ENCODE measurements around the gene GUCA1A.
A peak's percentile ranks its signal among the peaks of the same experiment; 100 is the strongest.
"Not testable (repeated sequence)": the region's sequence is repeated elsewhere in the genome, so short reads cannot be mapped to it uniquely, and the experiment has no call there.

Gene GUCA1A

DNA sequence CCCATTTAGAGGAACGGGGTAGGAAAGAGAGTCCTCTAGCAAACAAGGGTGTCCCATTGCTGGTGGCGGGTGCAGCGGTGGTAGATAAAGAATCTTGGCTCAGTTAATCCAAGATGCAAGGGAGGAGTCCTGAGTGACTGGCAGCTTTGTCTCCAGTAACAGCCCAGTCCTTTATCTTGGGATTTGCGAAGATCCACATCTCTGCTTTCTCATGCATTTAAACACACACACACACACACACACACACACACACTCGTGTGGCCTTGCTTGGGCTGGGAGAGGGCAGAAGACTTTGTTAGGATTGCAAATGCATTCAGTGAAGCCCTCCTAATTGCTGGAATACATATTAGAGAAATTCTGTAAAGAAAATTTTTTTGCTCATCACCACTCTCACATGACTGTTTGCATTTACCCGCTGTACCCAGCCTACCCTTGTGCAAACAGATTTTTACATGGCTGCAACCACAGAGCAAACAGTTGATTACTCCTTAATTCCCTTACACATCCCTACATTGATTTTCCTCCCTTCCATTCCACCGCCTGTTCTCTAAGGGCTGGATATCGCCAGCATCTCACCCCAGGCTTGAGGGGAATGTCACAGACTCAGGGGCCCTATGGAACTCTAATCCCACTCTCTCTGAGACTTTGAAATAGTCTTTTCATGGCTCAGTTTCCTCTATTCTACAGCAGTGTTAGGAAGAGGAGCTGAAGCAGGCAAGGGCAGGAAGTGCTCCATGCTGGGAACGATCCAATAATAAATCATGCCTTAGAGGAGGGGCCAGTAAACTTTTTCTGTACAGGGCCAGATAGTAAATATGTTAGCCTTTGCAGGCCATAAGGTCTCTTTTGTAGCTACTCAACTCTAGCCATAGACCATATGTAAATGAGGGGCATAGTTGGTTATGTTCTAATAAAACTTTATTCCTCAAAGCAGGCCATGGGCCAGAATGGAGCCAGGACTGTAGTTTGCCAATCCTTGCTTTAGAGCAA lies 34.2 kb upstream of the GUCA1A start:
- Mint-ChIP-seq H3K9me3 (no peaks in the 10 kb centered on the region), H3K4me3 (no peak overlapping the region), H3K4me1 (ENCODE audit: low read depth) (peaks cover 16% of the 10 kb centered on the region), H3K27ac (no peak overlapping the region), H3K27me3 (peaks cover 37% of the 10 kb centered on the region), H3K36me3 (ENCODE audit: low read depth) (no peaks in the 10 kb centered on the region)
- no peak for DNase-seq

DNA sequence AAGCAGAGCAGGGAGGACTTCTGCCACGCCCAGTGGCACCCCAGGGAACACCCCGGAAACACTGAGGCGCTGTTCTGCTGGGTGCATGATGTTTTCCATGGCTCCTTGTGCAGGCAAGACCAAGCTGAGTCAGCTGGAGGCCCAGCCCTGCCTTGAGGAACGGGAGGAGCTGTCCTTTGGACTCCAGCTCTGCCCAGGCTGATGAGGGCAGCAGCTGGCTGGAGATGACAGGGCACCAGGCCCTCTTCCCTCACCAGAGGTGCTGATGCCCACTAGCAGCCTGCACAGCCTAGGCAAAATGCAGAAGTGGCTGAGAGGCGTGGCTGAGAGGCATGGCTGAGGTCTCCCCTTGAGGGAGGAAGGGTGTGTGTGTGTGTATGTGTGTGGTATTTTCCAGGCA lies 33.1 kb upstream of the GUCA1A start:
- Mint-ChIP-seq H3K4me3 (no peak overlapping the region), H3K9me3 (no peaks in the 10 kb centered on the region), H3K4me1 (ENCODE audit: low read depth) (peaks cover 16% of the 10 kb centered on the region), H3K36me3 (ENCODE audit: low read depth) (no peaks in the 10 kb centered on the region), H3K27me3 (peaks cover 41% of the 10 kb centered on the region), H3K27ac (no peak overlapping the region)
- DNase-seq = no peak

DNA sequence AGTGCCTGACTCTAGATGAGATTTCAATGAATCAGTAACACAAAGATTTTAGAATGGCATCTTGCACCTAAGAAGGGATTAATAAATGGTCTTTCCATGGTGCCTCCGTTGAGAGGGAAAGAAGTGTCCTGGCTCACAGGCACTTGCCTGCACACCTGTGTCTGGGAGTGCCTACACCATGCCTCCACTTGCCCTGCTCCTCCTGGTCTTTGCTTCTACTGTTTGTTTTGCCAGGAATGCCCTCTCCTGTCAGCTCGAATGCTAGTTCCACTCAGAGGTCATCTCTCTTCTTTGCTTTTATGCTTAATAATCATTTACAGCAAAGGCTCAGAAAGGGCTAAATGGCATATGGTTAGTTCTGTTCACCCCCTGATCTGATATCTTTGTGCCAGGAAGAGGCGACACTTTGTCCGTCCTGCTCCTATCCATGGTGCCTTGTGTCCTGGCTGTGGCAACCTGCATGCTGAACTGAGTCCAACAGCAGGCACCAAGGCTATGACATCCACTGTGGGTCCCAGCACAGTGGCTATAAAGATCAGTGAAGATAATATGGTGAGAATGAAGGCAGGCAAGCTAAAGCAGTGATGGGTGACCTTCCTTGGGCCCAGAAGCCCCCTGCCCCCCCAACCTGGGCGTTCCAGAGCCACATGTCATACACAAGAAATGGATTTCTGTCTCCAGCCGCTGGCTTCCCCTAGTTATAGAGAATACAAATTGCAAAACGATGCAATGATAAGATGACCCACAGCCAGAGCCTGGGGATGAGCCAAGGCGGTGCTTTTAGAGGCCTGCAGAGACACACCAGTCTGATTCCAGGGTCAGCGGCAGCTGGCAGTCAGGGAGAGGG lies 32.2 kb upstream of the GUCA1A start:
- Mint-ChIP-seq H3K9me3 (no peaks in the 10 kb centered on the region), H3K36me3 (ENCODE audit: low read depth) (no peaks in the 10 kb centered on the region), H3K4me3 (no peak overlapping the region), H3K4me1 (ENCODE audit: low read depth) (peaks cover 16% of the 10 kb centered on the region), H3K27me3 (peaks cover 46% of the 10 kb centered on the region), H3K27ac (no peak overlapping the region)
- DNase-seq = no peak

DNA sequence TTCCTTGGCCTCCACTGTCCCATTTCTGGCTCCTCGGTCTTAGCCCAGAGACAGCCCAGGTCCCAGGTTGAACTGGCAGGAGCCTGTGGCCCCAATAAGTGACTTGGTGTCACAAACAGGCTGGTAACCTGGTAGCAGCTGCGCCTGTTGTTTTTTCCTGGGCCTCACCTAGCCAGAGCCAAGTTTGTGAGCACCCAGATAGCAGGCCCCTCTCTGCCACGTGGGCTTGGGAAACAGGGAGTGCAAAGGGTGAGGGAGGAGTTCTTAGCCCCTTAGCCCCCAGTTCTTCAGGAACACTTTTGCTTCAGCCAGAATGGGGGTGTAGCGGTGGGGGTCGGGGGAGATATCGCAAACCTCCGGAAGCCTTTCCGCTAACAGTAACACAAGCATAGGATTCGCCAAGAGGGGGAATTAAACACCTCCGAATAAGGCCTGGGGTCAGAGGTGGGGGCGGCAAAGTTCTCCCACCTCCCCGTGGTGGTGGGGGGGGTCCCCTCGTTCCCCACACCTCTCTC lies 31.5 kb upstream of the GUCA1A start:
- Mint-ChIP-seq H3K4me3 (no peak overlapping the region), H3K27ac (no peak overlapping the region), H3K4me1 (ENCODE audit: low read depth) (peaks cover 12% of the 10 kb centered on the region), H3K9me3 (no peaks in the 10 kb centered on the region), H3K27me3 (peaks cover 46% of the 10 kb centered on the region), H3K36me3 (ENCODE audit: low read depth) (no peaks in the 10 kb centered on the region)
- DNase-seq = no peak

DNA sequence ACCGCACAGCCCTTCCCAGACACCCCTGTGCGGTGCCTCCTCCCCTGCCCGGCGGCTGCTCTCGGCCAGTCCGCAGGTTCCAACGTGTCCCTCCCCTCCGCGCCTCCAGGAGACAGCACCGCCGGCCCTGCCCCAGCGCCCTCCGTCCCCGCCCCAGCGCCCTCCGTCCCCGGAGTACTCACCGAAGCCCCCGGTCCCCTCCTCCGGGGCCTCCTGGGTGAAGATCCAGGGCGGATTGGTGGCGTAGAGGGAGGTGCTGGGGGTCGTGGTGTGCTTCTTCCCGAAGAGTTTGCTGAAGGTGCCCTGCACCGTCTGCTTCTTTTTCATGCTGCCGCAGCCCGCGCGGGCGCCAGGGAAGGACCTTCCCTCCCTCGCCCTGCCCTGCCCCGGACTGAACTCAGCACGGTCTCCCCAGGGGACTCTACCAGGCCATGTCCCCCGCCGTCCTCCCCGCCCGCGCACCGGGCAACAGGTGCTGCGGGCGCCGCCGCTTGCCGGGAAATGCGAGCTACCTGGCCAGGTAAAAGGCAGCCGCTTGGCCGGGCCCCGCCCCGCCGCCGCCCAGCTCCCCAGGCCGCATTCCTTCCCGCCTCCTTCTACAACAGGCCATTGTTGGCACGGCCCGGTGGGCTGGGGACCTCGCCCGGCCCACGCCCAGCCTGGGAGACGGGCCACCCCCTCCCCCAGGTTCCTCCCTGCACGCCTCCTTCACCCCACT lies 30.9 kb upstream of the GUCA1A start, which contains the start of gene C6orf132:
C6orf132 (minus strand) TSS at position 503 of the 718 bp plus-strand sequence; CDS start at position 327, 176 bp downstream.
- no peak for DNase-seq
- H3K27ac Mint-ChIP-seq = no peak within 1 kb of the TSS
- peak within 1 kb of the TSS; percentile 56 for H3K4me3 Mint-ChIP-seq
- H3K4me1 Mint-ChIP-seq (ENCODE audit: low read depth) = peaks cover 6% of the 10 kb centered on the region
- no peaks in the 10 kb centered on the region for H3K9me3 Mint-ChIP-seq
- H3K36me3 Mint-ChIP-seq (ENCODE audit: low read depth) = no peaks in the 10 kb centered on the region
- H3K27me3 Mint-ChIP-seq = peaks cover 46% of the 10 kb centered on the region

- Mint-ChIP-seq H3K9me3 (no peaks in the 10 kb centered on the region), H3K4me1 (ENCODE audit: low read depth) (peaks cover 3% of the 10 kb centered on the region), H3K36me3 (ENCODE audit: low read depth) (no peaks in the 10 kb centered on the region), H3K27ac (no peak overlapping the region), H3K4me3 (no peak overlapping the region), H3K27me3 (peaks cover 22% of the 10 kb centered on the region)
- no peak for DNase-seq
These were observed 26.0 kb upstream of the GUCA1A start for GRCh38 chr6:42147138-42147562.

DNA sequence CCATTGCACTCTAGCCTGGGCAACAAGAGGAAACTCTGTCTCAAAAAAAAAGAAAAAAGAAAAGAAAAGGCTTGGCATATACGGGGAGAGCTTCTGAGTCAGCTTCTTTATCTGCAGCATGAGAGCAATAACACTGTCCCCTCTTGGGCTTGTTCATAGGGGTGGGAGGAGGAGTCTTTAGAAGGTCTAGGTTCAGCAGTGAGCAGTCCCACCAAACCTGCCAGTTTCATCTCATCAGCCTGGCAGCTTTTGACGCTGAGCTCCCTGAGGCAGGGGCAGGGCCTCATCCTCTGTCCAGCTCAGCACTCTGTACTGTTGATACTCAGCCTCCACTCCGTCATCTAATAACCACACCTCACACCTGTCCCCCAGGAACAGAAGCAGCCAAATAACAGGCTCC lies 25.1 kb upstream of the GUCA1A start:
- Mint-ChIP-seq H3K27me3 (peaks cover 17% of the 10 kb centered on the region), H3K9me3 (no peaks in the 10 kb centered on the region), H3K27ac (no peak overlapping the region), H3K4me3 (no peak overlapping the region), H3K36me3 (ENCODE audit: low read depth) (no peaks in the 10 kb centered on the region), H3K4me1 (ENCODE audit: low read depth) (no peaks in the 10 kb centered on the region)
- no peak for DNase-seq

DNA sequence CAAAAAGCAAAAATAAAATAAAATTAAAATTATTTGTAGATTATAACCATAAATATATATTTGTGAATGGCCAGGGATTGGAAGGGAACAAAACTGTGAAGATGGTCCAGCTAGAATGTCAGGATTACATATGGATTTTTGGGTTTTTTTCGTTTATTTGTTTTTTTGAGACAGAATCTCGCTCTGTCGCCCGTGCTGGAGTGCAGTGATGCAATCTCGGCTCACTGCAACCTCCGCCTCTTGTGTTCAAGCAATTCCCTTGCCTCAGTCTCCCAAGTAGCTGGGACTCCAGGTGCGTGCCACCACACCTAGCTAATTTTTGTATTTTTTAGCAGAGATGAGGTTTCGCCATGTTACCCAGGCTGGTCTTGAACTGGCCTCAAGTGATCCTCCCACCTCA lies 22.9 kb upstream of the GUCA1A start:
- Mint-ChIP-seq H3K27ac (no peak overlapping the region), H3K4me3 (no peak overlapping the region), H3K36me3 (ENCODE audit: low read depth) (no peaks in the 10 kb centered on the region), H3K27me3 (peaks cover 4% of the 10 kb centered on the region), H3K4me1 (ENCODE audit: low read depth) (no peaks in the 10 kb centered on the region), H3K9me3 (no peaks in the 10 kb centered on the region)
- no peak for DNase-seq

DNA sequence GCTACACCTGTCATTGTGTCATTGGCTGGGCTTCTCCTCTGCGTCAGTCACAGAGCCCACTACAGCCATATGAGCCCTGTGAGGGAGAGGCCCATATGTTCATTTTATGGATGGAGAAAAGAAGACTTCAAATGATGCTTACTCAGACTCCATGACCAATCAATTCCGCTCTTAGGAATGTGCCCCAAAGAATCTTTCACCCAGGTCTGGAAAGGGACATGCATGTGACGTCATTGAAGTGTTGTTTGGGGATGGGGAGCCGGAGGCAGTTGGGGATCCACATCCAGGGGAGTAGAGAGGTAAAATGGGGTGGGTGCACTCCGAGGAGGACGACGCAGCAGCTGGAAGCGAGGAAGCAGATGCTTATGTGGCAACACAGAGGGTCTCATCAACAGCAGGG lies 21.1 kb upstream of the GUCA1A start:
- no peak overlapping the region for H3K27ac Mint-ChIP-seq
- H3K27me3 Mint-ChIP-seq = no peaks in the 10 kb centered on the region
- no peaks in the 10 kb centered on the region for H3K4me1 Mint-ChIP-seq (ENCODE audit: low read depth)
- no peaks in the 10 kb centered on the region for H3K9me3 Mint-ChIP-seq
- H3K36me3 Mint-ChIP-seq (ENCODE audit: low read depth) = no peaks in the 10 kb centered on the region
- H3K4me3 Mint-ChIP-seq = no peak overlapping the region
- DNase-seq = no peak

- not testable (repeated sequence) for DNase-seq; H3K4me3 Mint-ChIP-seq; H3K36me3 Mint-ChIP-seq (ENCODE audit: low read depth); H3K27me3 Mint-ChIP-seq; H3K27ac Mint-ChIP-seq; H3K4me1 Mint-ChIP-seq (ENCODE audit: low read depth); H3K9me3 Mint-ChIP-seq
These were observed 20.5 kb upstream of the GUCA1A start for GRCh38 chr6:42152528-42153213.

DNA sequence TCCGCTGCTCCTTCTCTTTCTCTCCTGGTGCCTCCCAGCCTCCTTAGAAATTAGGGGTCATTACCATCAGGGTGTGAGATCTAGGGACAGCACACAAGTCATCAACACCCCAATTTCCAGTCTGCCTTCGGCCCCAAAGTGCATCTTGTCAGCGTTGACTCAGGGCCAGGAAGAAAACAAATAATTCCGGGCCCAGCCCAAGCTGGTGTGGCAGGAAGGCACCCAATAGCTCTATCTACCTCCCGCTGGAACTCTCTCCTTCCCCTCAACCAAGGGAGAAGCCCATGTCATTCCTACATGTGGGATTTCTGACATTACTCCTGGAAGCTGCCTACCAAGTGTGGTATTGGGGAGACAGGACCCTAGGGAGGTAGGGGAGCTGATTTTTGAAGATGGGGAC lies 19.2 kb upstream of the GUCA1A start:
- no peaks in the 10 kb centered on the region for H3K36me3 Mint-ChIP-seq (ENCODE audit: low read depth)
- no peak overlapping the region for H3K27ac Mint-ChIP-seq
- no peaks in the 10 kb centered on the region for H3K9me3 Mint-ChIP-seq
- H3K4me1 Mint-ChIP-seq (ENCODE audit: low read depth) = no peaks in the 10 kb centered on the region
- H3K27me3 Mint-ChIP-seq = no peaks in the 10 kb centered on the region
- H3K4me3 Mint-ChIP-seq = no peak overlapping the region
- DNase-seq = no peak

- Mint-ChIP-seq H3K27ac (no peak overlapping the region), H3K4me1 (ENCODE audit: low read depth) (no peaks in the 10 kb centered on the region), H3K27me3 (peaks cover 3% of the 10 kb centered on the region), H3K4me3 (no peak overlapping the region), H3K36me3 (ENCODE audit: low read depth) (no peaks in the 10 kb centered on the region), H3K9me3 (no peaks in the 10 kb centered on the region)
- DNase-seq = no peak
These were observed 18.5 kb upstream of the GUCA1A start for GRCh38 chr6:42154461-42155209.

GRCh38 chr6:42155293-42155692 lies 17.9 kb upstream of the GUCA1A start:
- Mint-ChIP-seq H3K27me3 (peaks cover 3% of the 10 kb centered on the region), H3K4me3 (no peak overlapping the region), H3K4me1 (ENCODE audit: low read depth) (no peaks in the 10 kb centered on the region), H3K27ac (no peak overlapping the region), H3K9me3 (no peaks in the 10 kb centered on the region), H3K36me3 (ENCODE audit: low read depth) (no peaks in the 10 kb centered on the region)
- no peak for DNase-seq

Data from activated T-cell treated with anti-CD3 and anti-CD28 coated beads, Interleukin-2, amount 50 U/mL, for 24 hours (primary cell).